ENCODE measurements around the gene HACD4. TPM values are rescaled to one million over a fixed set of nuclear protein-coding genes. Genes with fewer than 3 reads are reported as not detected.

The HACD4 gene
- total RNA-seq, 1 experiment from 2014 or later, result 1.4 TPM

DNA sequence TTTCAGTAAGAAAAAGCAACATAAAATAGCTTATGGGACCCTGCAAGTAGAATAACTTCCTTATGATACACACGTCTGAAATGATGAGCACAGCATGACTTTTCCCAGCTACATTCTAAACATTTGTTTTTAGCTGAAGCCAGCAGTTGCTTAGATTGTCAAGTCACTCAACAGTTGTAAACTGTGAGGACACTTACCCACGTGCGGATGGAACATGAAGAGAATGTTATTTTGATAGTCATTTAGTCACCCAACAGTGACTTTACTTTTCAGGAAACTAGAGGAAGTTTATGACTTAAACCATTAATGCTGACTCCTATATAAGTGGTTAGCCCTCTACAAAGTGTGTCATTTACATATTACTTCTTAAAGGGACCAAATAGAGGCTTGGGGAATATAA, 3.0 kb downstream of the HACD4 start:
- in situ Hi-C loops (cut with HindIII; ENCODE audit: low pct_unique_long_range_greater_than_20kb, low sequenced_read_pairs), result no loop called here
- DNase-seq (ENCODE audit: low read depth, low spot score), result no peak

DNA sequence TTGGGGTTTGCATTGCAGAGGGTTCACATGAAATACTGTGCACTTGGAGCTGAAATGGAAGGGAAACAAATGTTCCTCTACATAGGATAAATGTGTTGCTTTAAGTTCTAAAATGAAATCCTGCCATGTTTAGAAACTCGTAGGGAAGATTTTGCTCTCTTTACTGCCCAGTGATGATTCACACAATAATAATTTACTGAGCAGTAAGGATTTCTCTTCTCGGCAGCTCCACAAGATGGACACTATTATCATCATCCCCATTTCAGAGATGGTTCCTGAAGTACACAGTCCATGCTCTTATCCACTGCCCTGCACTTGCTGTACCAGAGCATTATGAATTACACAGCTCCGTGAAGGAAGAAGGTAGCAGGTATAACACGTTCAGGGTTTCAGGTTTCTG, 4.1 kb downstream of the HACD4 start:
- no peak for DNase-seq (ENCODE audit: low read depth, low spot score)
- in situ Hi-C loops (cut with HindIII; ENCODE audit: low pct_unique_long_range_greater_than_20kb, low sequenced_read_pairs), result no loop called here

DNA sequence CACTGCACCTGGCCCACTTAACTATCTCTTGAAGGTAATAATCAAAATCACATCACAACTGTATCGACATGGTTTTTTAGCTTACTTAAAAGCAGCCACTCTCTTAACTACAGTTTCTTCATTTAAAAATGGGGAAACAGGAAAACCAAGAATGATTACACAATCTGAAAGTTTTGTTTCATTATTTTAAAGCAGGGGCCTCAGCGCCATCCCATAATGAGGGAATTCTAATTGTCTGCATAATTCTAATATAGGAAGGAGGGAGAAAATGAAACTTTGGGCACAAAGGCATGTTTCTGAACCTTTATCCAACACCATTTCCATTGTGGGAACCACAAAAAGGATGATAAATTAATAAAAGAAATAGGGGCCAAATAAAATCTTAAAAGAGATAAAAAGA, 7.6 kb downstream of the HACD4 start:
- no peak for DNase-seq (ENCODE audit: low read depth, low spot score)
- in situ Hi-C loops (cut with HindIII; ENCODE audit: low pct_unique_long_range_greater_than_20kb, low sequenced_read_pairs), result no loop called here

DNA sequence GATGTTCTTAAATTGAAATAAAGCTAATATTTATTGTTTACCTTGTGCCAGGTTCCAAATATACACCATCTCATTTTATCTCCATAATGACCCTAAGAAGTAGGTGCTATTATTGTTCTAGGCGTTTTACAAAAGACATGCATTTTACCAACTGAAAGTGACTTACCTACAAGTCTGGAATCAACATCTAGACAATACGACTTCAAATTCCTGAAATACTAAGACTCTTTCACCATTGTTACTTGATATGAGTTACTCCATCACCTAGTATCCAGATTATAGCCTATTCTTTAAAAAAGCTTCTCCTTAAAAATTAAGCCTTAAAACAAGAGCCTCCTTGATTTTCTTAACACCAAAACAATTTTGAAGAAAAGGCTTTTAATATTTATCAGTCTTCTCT, 13.3 kb downstream of the HACD4 start:
- no peak for DNase-seq (ENCODE audit: low read depth, low spot score)
- in situ Hi-C loops (cut with HindIII; ENCODE audit: low pct_unique_long_range_greater_than_20kb, low sequenced_read_pairs), result no loop called here

DNA sequence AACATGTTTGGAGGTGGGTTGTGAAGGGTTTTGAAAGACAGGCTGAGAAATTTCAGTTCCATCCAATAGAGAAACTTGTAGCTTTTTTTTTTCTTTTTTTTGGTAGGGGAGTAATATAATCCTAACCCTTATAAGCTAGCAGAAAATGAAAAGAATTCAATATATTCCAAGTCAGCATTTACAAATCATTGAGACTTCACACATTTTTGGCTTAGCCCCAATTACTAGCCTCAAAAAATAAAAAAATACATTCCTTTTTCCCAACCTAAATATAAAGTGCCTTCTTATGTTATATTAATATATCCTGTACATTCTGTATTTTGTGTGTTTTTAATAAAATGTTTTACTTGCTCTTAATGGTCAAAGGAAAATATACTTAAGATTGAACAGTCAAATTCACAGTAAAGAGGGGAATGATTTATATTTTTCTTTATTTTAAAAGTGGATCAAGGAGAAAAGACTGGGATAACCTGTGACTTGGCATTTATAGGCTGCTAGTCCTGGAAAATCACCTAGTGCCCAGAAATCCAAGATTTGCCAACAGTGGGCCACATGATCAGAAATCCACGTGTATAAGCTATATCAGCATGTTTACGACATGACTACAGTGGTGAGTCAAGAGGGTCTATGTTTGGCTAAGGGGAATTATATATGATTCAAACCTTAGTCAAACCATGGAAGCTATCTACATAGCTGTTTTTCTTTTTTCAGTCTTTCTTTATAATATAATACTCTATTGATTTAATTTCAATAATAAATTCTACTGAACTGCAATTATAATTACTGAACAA, 14.5 kb downstream of the HACD4 start:
- in situ Hi-C loops (cut with HindIII; ENCODE audit: low pct_unique_long_range_greater_than_20kb, low sequenced_read_pairs), result no loop called here
- no peak for DNase-seq (ENCODE audit: low read depth, low spot score)

DNA sequence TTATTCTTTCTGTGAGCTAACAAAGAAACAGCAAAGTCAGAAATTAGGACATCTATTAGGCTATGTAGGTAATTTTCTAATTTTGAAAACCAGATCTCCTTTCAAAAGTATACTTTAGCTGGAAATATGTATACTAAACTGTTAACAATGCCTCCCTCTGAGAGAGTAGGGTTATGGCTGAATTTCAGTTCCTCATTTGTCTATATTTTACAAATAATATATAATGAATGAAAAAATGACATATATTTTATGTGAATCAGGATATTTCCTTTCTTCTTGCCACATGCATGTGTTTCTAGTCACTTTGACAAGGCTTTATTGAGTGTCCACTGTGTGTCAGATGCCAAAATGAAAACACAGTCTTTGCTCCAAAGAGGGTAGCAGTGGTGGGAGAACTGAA, 15.4 kb downstream of the HACD4 start:
- in situ Hi-C loops (cut with HindIII; ENCODE audit: low pct_unique_long_range_greater_than_20kb, low sequenced_read_pairs), result no loop called here
- DNase-seq (ENCODE audit: low read depth, low spot score), result no peak

DNA sequence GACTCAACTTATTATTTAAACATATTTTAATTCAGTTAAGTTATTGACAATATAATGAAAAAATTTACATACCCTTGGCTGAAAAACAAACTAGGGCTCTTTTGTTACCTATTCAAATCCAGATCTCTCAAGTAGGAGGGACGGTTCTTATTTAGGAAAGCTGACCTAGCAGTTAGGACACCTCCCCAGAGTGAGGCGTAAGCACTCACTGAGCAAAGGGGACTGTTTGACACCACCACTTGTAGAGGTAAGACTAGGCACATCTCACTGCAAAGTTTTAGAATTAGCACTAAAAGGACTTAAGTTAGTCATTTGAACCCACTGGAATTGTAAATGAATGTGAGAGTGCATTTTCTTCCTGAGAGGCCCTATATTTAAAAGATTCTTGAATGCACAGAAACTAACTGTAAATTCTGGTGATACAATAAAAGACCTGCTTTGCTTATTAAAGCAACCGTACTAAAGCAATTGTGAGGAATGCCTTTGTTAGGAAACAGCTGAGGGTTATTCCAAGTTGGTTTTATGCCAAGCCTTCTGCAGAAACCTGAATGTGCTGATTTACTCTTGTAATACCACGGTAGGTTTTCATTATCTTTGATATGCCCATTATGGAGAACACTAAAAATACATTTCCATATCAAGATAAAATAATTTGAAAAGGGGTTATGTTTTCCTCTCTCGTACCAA, 16.2 kb downstream of the HACD4 start:
- in situ Hi-C loops (cut with HindIII; ENCODE audit: low pct_unique_long_range_greater_than_20kb, low sequenced_read_pairs), result no loop called here
- no peak for DNase-seq (ENCODE audit: low read depth, low spot score)

DNA sequence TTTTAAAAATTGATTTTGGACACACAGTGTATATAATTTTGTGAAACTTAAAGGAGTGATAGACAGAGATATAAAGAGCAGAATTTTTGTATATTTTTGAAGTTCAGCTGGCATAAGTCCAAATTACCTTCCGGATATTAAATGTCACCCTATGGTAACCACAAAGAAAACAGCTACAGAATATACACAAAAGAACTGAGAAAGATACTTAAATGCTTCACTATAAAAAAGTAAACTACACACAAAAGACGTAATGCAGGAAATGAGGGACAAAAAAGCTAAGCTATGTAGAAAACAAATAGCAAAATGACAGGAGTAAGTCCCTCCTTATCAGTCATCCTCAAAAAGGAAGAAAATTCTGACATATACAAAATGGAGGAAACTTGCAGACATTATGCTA, 29.4 kb downstream of the HACD4 start:
- in situ Hi-C loops (cut with HindIII; ENCODE audit: low pct_unique_long_range_greater_than_20kb, low sequenced_read_pairs), result no loop called here
- no peak for DNase-seq (ENCODE audit: low read depth, low spot score)

DNA sequence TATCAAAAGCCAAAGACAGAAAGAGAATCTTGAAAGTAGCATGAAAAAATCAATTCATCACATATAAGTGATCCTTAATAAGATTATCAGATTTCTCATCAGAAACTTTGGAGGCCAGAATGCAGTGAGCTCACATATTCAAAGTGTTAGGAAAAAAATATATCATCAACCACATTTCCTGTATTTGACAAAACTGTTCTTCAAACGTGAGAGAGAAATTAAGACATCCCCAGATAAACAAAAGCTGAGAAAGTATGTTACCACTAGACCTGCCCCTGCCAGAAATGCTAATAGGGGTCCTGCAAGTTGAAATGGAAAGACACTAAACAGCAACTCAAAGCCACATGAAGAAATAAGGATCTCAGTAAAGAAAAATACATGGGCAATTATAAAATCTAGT, 29.9 kb downstream of the HACD4 start:
- no peak for DNase-seq (ENCODE audit: low read depth, low spot score)
- in situ Hi-C loops (cut with HindIII; ENCODE audit: low pct_unique_long_range_greater_than_20kb, low sequenced_read_pairs), result no loop called here

DNA sequence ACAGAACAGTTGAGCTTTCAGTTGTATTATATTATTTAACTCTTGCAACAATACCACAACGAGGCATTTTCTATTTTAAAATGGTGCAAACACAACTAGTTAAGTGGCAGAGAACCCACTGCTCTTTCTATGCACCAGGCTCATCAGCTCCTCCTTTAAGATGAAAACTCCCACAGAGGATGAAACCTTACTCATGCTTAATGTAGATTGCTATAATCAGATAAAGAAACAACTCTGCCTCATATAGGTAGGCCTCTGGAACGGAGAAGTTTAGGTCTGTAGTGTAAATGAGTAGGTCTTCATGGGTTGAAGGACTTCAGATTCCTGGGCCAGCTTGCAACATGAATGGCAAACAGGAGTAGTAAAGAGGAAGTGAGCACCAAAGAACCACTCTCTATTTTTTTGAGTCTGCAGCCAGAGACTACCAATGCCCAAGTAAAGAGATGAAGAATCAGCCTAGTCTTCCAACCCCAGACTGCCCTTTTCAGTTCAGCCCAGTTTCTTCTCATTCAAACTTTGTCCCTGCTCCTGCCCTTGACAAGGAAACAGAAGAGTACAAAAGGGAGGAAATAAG, 33.9 kb downstream of the HACD4 start:
- in situ Hi-C loops (cut with HindIII; ENCODE audit: low pct_unique_long_range_greater_than_20kb, low sequenced_read_pairs), result no loop called here
- DNase-seq (ENCODE audit: low read depth, low spot score), result no peak

DNA sequence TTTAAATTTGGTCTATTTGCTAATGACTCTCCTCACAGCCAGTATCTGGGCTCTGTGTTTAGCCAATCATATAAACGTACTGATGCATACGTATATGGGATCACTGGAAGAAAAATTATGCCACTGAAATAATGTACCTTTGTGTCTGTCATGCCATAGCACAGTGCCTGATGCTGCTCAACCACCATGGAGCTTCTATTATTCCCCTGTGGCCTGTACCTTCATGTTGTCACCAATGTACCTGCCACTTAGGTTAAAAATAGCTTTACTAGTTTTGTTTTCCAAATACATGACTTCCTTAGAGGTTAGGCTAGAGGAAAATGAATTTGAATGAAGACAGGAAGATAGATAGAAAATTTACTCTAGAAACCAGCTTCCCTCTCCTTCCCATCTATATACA, 34.6 kb downstream of the HACD4 start:
- in situ Hi-C loops (cut with HindIII; ENCODE audit: low pct_unique_long_range_greater_than_20kb, low sequenced_read_pairs), result no loop called here
- DNase-seq (ENCODE audit: low read depth, low spot score), result no peak

DNA sequence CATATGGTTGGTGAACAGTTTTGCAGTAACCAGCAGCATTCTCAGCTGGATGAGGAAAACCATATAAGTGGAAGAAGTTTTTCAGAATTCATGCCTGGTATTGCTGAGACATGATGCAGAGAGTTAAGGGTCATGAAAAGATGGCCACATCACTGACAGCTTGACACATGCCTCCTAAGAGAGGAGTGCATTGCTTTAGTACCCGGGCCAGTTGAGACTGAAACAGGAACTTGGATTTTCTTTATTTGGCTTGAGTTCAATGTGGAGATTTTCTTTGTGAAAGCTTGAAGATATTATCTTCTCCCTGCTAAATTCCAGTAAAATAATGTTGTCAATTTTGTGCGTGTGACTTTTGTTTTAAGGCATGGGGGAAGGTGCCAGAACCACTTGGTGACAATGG, 35.8 kb downstream of the HACD4 start:
- in situ Hi-C loops (cut with HindIII; ENCODE audit: low pct_unique_long_range_greater_than_20kb, low sequenced_read_pairs), result no loop called here
- DNase-seq (ENCODE audit: low read depth, low spot score), result no peak

DNA sequence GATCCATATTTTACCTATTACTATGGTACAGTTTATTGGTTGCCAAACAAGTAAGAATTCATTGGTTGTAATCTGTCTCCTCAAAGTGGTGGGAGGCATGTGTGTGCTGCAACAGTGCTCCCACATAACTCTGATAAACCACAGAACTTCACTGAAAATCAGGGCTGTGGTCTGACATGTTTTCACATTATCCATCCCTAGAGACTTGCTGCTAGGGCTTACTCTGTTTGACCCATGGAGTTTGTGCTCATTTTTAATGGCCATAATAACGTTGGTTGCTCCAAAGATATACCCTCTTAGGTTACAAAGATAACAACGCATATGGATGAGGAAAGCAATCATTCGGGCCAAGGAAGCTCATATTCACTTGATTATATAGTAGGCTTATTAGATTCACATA, 37.0 kb downstream of the HACD4 start:
- DNase-seq (ENCODE audit: low read depth, low spot score), result no peak
- in situ Hi-C loops (cut with HindIII; ENCODE audit: low pct_unique_long_range_greater_than_20kb, low sequenced_read_pairs), result no loop called here

DNA sequence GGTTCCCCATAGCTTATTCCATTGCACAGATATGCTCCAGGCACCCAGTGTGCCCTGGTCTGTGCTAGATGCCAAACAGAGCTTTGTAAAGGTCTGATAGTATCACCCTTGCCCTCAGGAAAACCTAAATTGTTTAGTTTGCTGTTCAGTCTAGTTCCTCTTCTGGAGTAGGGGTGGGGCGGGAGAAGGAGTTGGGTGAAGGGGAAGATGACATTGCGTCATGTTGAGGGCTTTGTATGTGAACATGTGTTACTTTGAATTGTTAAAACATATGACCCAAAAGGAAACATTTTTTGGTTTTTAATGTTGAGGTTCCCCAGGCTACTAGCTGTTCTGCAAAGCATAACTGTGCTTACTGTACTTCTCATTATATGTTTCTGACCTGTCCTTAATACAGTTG, 40.6 kb downstream of the HACD4 start:
- in situ Hi-C loops (cut with HindIII; ENCODE audit: low pct_unique_long_range_greater_than_20kb, low sequenced_read_pairs), result no loop called here
- no peak for DNase-seq (ENCODE audit: low read depth, low spot score)

DNA sequence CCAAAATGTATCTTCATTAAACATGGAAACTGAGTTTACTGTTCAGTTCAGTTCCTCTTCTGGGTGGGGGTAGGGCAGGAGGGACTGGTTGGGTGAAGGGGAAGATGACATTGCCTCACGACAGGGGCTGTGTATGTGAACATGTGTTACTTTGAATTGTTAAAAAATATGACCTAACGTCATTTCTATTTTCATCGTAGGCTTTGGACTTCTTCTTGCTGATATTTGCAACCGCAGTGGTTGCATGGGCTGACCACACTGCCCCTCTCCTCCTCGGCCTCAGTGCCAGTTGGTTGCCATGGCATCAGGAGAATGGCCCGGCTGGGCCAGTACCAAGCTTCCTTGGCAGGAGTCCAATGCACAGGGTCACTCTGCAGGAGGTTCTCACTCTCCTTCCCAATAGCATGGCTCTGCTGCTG, 41.5 kb downstream of the HACD4 start:
- in situ Hi-C loops (cut with HindIII; ENCODE audit: low pct_unique_long_range_greater_than_20kb, low sequenced_read_pairs), result no loop called here
- no peak for DNase-seq (ENCODE audit: low read depth, low spot score)

DNA sequence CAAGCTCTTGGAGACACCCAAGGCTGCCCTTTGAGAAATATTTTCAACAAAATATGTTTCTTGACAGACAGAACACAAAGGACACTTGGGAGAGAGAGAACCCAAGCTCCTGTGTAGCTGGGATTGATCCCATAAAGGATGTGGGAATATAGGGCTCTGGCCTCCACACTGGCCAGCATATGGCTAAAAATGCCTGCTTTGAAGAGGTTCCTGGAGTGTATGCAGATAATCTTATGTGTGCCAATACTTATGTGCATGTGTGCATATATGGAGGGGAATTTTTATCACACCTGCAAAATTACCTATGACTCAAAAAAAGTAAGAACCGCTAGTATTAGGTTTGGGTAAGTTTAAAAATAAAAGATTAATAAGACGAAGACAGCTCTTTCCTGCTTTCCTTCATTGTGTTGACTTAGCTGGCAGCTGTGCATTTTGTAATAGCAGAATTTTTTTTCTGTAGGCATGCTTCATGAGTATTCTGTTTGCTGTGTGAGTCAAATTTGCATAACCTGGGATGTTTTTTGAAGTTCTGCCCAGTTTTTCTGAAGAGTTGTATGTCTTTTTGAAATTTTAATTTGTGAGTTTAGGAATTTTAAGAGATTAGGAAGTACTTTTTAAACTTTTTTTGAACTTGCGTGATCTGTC, 42.6 kb downstream of the HACD4 start:
- no peak for DNase-seq (ENCODE audit: low read depth, low spot score)
- in situ Hi-C loops (cut with HindIII; ENCODE audit: low pct_unique_long_range_greater_than_20kb, low sequenced_read_pairs), result no loop called here

DNA sequence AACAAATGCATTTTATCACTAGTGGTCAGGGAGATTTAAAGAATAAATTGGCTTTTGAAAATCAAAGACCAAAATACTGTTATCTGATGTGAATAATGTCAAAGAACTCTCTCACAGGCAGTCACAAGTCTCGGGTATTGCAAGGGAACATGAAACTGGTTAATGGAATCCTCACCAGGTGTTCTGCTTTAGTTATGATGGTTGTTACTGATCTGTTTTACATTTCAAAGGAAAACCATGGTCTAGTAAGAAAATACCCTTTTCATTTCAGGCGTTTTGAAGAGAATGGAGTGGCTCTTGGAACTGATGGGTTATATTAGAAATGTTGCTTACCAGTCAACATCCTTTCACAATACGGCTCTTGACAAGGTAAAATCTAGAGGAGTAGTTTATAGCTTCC, 43.4 kb downstream of the HACD4 start:
- DNase-seq (ENCODE audit: low read depth, low spot score), result no peak
- in situ Hi-C loops (cut with HindIII; ENCODE audit: low pct_unique_long_range_greater_than_20kb, low sequenced_read_pairs), result no loop called here

DNA sequence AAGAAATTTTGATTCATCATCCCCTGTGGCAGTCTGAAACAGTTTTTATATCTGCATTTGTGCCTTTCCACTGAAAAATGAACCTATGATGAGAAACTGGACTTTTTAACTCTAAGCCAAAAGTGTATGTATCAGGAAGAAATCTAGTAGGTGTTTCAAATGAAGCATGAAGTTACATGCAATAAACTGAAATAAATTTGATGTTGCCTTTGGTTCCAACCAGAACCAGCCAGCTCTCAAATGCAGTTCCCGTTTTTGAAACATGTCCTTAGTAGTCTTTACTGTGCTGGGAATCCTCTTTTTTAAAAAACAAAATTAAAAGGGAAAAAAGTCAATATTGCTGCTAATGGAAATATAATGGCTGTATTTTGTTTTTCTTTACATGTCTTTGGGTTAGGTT, 43.9 kb downstream of the HACD4 start:
- in situ Hi-C loops (cut with HindIII; ENCODE audit: low pct_unique_long_range_greater_than_20kb, low sequenced_read_pairs), result no loop called here
- no peak for DNase-seq (ENCODE audit: low read depth, low spot score)

All from SK-MEL-5 (cell line).